Aorta (tissue), 5 donors: ENCODE data around the gene TNIP1. TPM values are rescaled to one million over a fixed set of nuclear protein-coding genes. Genes with fewer than 3 reads are reported as not detected.

Experiments
- ATAC-seq: fragments of 200-7000 bp; cut with Tn5 transposase; one replicate; pipeline ENCODE4 v1.9.1; 2022; ENCODE audit warnings: moderate library complexity; ENCODE audit not compliant: low FRiP score
- DNase-seq, 2 donors: peaks; one replicate each; pipeline ENCODE4 v3.0.0-alpha.2; 2020
- H3K27ac ChIP-seq, 2 donors: one replicate each; pipeline ENCODE4 v1.5.1; 2013; ENCODE audit warnings: low read length in 2 of 2, mild to moderate bottlenecking in 2 of 2, moderate library complexity in 2 of 2, control low read depth in 1 of 2, inconsistent platforms in 1 of 2, low read depth in 1 of 2
- H3K27me3 ChIP-seq, 2 donors: one replicate each; pipeline ENCODE4 v1.6.1; 2013; ENCODE audit warnings: control low read depth in 1 of 2, low read length in 1 of 2, mild to moderate bottlenecking in 1 of 2, moderate library complexity in 1 of 2; ENCODE audit not compliant: insufficient read depth in 2 of 2, control insufficient read depth in 1 of 2
- H3K36me3 ChIP-seq, 2 donors: one replicate each; pipeline ENCODE4 v1.6.1; 2013; ENCODE audit warnings: control low read depth in 1 of 2, low read length in 1 of 2, mild to moderate bottlenecking in 1 of 2; ENCODE audit not compliant: insufficient read depth in 2 of 2, control insufficient read depth in 1 of 2
- H3K4me1 ChIP-seq, 2 donors: one replicate each; pipeline ENCODE4 v1.6.1; 2013; ENCODE audit warnings: low read length in 2 of 2, control low read depth in 1 of 2, mild to moderate bottlenecking in 1 of 2, moderate library complexity in 1 of 2; ENCODE audit not compliant: insufficient read depth in 2 of 2, control insufficient read depth in 1 of 2
- H3K4me3 ChIP-seq, 2 donors: one replicate each; pipeline ENCODE4 v1.5.1; 2013; ENCODE audit warnings: low read length in 2 of 2, control low read depth in 1 of 2, mild to moderate bottlenecking in 1 of 2
- H3K9me3 ChIP-seq: one replicate; pipeline ENCODE4 v1.6.1; 2013; ENCODE audit warnings: mild to moderate bottlenecking, low read length; ENCODE audit not compliant: control insufficient read depth
- WGBS, 2 donors: extraction: QIAGEN DNeasy Blood & Tissue Kit; methylation state at CpG; one replicate each; pipeline ENCODE4 v1.1.7; 2013; 5-methylcytosine and 5-hydroxymethylcytosine counted together
- intact Hi-C, 2 donors: fragments of 100-400 bp; cut with DNase I; formaldehyde crosslinking; loops; one replicate each; pipeline versions ENCODE4 v1.14.2 to v1.15.0; 2022
- polyA plus RNA-seq, 2 donors: library from polyadenylated mRNA; stranded (reverse); fragments of 200-250 nt; gene quantifications; one replicate each; pipeline ENCODE4 v1.2.3, GENCODE V29; 2013
- total RNA-seq, 2 donors: library from RNA; stranded (reverse); fragmentation: NEBNext Ultra II Directional; extraction: Animal tissue kit (Norgen Biotek cat#: 25700); gene quantifications; one replicate each; pipeline ENCODE4 v1.2.1, GENCODE V29; 2021
- donor health status: healthy with polysubstance abuse.
- donor health status: Bipolar disorder and iron deficiency.
- donor health status: DM: no; HTN: no; CAD: no.
- donor health status: DM: no; HTN: no; CAD: no.
- donor health status: DM: yes; HTN: yes; CAD: no.

Gene TNIP1
- total and polyA plus RNA-seq, 4 donors: 63.3 to 105 (median 81.8) TPM

GRCh38 chr5:151082282-151082902 is 1.6 kb upstream of the TNIP1 start:
- ATAC-seq: no peak
- Histone ChIP-seq H3K4me3 (no peak overlapping the region), H3K9me3 (no peaks in the 10 kb centered on the region), H3K4me1 (no peaks in the 10 kb centered on the region), H3K27ac (no peak overlapping the region), H3K27me3 (no peaks in the 10 kb centered on the region), H3K36me3 (no peaks in the 10 kb centered on the region)
- 48 to 66% methylated on average over 6 of the region's 6 CpGs for WGBS, 2 donors
- intact Hi-C loops: no loop called here
- no peak for DNase-seq

DNA sequence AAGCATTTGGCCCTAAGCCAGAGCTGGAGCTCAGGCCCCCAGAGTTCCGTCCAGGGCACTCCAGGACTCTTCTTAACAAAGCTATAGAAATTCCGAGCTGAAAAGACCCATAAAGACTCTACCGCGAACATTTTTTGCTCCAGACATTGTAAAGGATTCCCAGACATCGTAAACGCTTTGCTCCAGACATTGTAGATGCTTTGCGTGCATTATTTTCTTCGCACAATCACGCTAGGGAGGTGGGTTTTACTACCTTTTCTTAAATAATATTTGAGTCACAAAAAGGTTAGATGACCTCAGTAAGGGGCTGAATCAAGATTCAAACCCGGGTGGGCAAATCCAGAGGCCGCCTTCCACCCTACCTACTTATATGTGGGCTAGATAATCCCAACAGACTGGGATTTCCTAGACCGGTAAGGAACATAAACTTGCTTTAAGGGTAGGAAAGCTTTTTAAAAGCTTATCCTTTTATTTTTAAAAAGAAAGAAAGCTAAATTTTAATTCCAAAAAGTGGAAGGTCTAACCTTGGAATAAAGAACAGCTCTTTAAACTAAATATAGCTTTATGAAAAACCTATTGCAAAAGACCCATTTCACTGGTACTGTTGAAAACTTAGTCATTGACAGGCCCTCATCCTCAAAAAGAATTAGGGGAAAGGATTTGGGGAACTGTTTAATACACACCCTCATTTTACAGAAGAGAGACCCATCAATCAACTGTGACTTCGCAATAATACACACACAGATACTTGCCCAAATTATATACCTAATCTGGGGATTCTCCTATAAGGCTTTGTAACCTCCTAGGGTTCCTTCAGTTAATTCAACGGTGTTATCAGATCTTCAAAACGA is 822 bp upstream of the TNIP1 start:
- peak overlapping the region; percentile 57 to 82 for H3K4me3 ChIP-seq
- 13 to 17% methylated on average over 15 of the region's 15 CpGs for WGBS, 2 donors
- DNase-seq (no peak), ATAC-seq (no peak)
- intact Hi-C loops: no loop called here
- peak overlapping the region; percentile 74 to 90 for H3K27ac ChIP-seq
- no peaks in the 10 kb centered on the region for H3K27me3 ChIP-seq
- H3K9me3 ChIP-seq: no peaks in the 10 kb centered on the region
- no peaks in the 10 kb centered on the region for H3K4me1 ChIP-seq
- no peaks in the 10 kb centered on the region for H3K36me3 ChIP-seq

- H3K4me3 ChIP-seq: peak overlapping the region; percentile 52 to 82
- H3K4me1 ChIP-seq: no peaks in the 10 kb centered on the region
- peak overlapping the region in 1 of 2 donors; percentile 77 for H3K27ac ChIP-seq
- H3K36me3 ChIP-seq: no peaks in the 10 kb centered on the region
- ATAC-seq (no peak), DNase-seq (no peak)
- intact Hi-C loops: no loop called here
- 3 to 4% methylated on average over 21 of the region's 21 CpGs for WGBS, 2 donors
- H3K27me3 ChIP-seq: no peaks in the 10 kb centered on the region
- no peaks in the 10 kb centered on the region for H3K9me3 ChIP-seq
These were observed 809 bp downstream of the TNIP1 start for GRCh38 chr5:151079838-151080612.

DNA sequence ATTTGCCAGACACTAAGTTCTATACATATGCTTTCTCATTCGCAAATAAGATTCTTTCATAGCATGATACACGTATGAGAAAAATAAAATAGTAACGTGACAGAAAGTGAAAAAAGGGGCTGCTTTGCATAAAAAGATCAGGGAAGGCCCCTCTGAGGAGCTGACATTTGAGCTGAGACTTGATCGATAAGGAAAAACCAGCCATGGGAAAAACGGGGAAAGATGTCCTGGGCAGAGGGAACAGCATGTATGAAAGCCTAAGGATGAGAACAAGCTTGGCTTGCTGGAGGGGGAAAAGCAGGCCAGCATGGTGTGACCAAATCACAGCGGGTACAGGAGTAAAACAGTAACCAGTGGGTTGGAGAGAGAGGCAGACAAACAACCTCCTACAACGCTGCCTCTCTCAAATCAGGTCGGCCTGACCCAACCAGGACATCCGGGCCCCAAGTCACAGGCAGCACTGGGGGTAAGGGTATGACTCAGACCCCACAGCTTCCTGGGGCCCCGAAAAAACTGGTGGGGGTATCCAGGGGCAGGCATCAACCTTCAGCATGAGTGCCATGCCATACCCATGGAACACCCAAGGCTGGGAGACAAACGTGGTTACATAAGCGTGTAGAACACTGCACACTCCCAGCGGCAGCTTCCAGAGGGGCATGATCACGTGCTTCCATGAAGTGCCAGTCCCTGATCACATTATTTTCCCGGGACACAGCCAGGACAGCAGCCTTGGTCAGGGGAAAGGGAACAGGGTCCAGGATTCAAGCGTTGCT is 2.2 kb downstream of the TNIP1 start:
- Histone ChIP-seq H3K4me3 (no peak overlapping the region), H3K36me3 (no peaks in the 10 kb centered on the region), H3K9me3 (no peaks in the 10 kb centered on the region), H3K27me3 (no peaks in the 10 kb centered on the region), H3K27ac (no peak overlapping the region), H3K4me1 (no peaks in the 10 kb centered on the region)
- 86 to 90% methylated on average over 16 of the region's 16 CpGs for WGBS, 2 donors
- ATAC-seq (no peak), DNase-seq (peak in 1 of 2 donors; percentile 59)
- intact Hi-C loops: no loop called here

GRCh38 chr5:151077967-151078366 is 2.9 kb downstream of the TNIP1 start:
- Histone ChIP-seq H3K9me3 (no peaks in the 10 kb centered on the region), H3K27ac (no peak overlapping the region), H3K4me1 (no peaks in the 10 kb centered on the region), H3K27me3 (no peaks in the 10 kb centered on the region), H3K36me3 (no peaks in the 10 kb centered on the region), H3K4me3 (no peak overlapping the region)
- DNase-seq (peak in 1 of 2 donors; percentile 11), ATAC-seq (no peak)
- WGBS, 2 donors: 96 to 99% methylated on average over 3 of the region's 3 CpGs
- intact Hi-C loops: no loop called here

GRCh38 chr5:151077419-151077818 is 3.4 kb downstream of the TNIP1 start:
- Histone ChIP-seq H3K4me3 (no peak overlapping the region), H3K9me3 (no peaks in the 10 kb centered on the region), H3K4me1 (no peaks in the 10 kb centered on the region), H3K36me3 (no peaks in the 10 kb centered on the region), H3K27ac (no peak overlapping the region), H3K27me3 (no peaks in the 10 kb centered on the region)
- intact Hi-C loops: no loop called here
- DNase-seq (peak in 1 of 2 donors; percentile 47), ATAC-seq (no peak)
- WGBS, 2 donors: 96 to 97% methylated on average over 9 of the region's 9 CpGs

- intact Hi-C loops: no loop called here
- H3K27ac ChIP-seq: no peak overlapping the region
- 96% methylated on average over 6 of the region's 6 CpGs for WGBS, 2 donors
- no peak for ATAC-seq
- H3K36me3 ChIP-seq: no peaks in the 10 kb centered on the region
- H3K9me3 ChIP-seq: no peaks in the 10 kb centered on the region
- no peaks in the 10 kb centered on the region for H3K27me3 ChIP-seq
- H3K4me1 ChIP-seq: no peaks in the 10 kb centered on the region
- H3K4me3 ChIP-seq: no peak overlapping the region
- DNase-seq: peak in 1 of 2 donors; percentile 61
These were observed 4.2 kb downstream of the TNIP1 start for GRCh38 chr5:151076616-151077015.

DNA sequence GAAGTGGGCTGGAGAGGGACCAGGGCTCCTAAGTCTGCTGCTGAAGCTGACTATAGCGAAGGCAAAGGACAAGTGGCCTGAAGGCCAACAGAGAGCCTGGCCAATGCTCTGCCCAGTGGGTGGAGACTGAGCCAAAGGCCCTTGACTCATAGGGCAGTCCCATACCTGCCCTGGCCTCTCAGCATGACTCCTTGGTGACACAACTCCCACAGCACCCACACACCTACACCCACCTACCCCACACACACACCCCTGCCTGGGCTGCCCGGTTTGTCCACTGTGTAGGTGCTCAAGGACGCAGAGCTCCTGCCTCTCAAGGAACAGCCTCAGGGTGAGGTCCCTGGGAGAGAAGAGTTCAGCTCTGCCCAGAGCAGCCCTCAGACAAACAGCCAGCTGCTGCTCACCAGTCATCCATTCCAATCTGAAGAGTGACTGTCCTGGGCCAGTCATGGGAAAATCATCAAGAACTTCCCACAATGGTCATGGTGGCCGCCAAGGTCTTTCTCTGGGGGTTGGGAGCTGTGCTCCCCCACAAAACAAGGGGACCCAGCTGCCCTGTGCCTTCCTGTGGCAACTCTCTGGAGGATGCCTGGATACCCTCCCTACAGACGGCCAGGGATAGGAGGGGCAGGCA is 5.0 kb downstream of the TNIP1 start:
- Histone ChIP-seq H3K27me3 (no peaks in the 10 kb centered on the region), H3K4me3 (no peak overlapping the region), H3K36me3 (no peaks in the 10 kb centered on the region), H3K4me1 (no peaks in the 10 kb centered on the region), H3K27ac (no peak overlapping the region), H3K9me3 (no peaks in the 10 kb centered on the region)
- no peak for ATAC-seq
- peak in 1 of 2 donors; percentile 53 for DNase-seq
- intact Hi-C loops: no loop called here
- WGBS, 2 donors: 81 to 86% methylated on average over 5 of the region's 5 CpGs
